H7 (cell line): Measurements from ENCODE around the gene COL10A1. TPM values are rescaled to one million over a fixed set of nuclear protein-coding genes. Genes with fewer than 3 reads are reported as not detected.

Source experiments
- DNase-seq: peaks from one replicate; pipeline ENCODE4 v3.0.0; 2012
- H3K27me3 ChIP-seq: 2 replicates; pipeline ENCODE4 v1.6.0; 2011; ENCODE audit warnings: mild to moderate bottlenecking, low read length; ENCODE audit not compliant: control insufficient read depth, insufficient read depth
- H3K36me3 ChIP-seq: replicated peaks from 2 replicates; pipeline ENCODE4 v1.5.1; 2011; ENCODE audit warnings: low read length; ENCODE audit not compliant: control insufficient read depth, insufficient read depth
- H3K4me3 ChIP-seq: 2 replicates; pipeline ENCODE4 v1.5.1; 2011; ENCODE audit warnings: low read depth, mild to moderate bottlenecking, control low read depth, low read length, moderate library complexity; ENCODE audit not compliant: insufficient read depth
- total RNA-seq: library from RNA; depleted of rRNA; stranded (reverse); fragments of >200 nt; shearing (Covaris generic); gene quantifications from 2 replicates; pipeline ENCODE4 v1.2.3, GENCODE V29; 2014; rRNA removed

The COL10A1 gene
- total RNA-seq, result 0.04 TPM in 1 of 2 replicates, not detected in the other

- no peaks in the 10 kb centered on the region for H3K36me3 ChIP-seq
- no peaks in the 10 kb centered on the region for H3K27me3 ChIP-seq
- DNase-seq, result no peak
- H3K4me3 ChIP-seq, result no peak within 1 kb of the TSS
Observed at GRCh38 chr6:116126032-116126431, at the start of gene COL10A1. TSS of gene COL10A1 (minus strand) at chr6:116126132. CDS start at chr6:116125492, 640 bp downstream.

- DNase-seq, result no peak
- no peaks in the 10 kb centered on the region for H3K27me3 ChIP-seq
- H3K4me3 ChIP-seq, result no peak overlapping the region
- H3K36me3 ChIP-seq, result no peaks in the 10 kb centered on the region
Observed at GRCh38 chr6:116175344-116175743, 49.4 kb upstream of the COL10A1 start.

GRCh38 chr6:116173928-116174327, 48.0 kb upstream of the COL10A1 start:
- DNase-seq, result no peak
- H3K27me3 ChIP-seq, result no peaks in the 10 kb centered on the region
- H3K4me3 ChIP-seq, result no peak overlapping the region
- H3K36me3 ChIP-seq, result no peaks in the 10 kb centered on the region

- Histone ChIP-seq H3K4me3 (no peak overlapping the region), H3K27me3 (no peaks in the 10 kb centered on the region), H3K36me3 (no peaks in the 10 kb centered on the region)
- DNase-seq, result no peak
Observed at GRCh38 chr6:116170358-116171057, 44.6 kb upstream of the COL10A1 start.

GRCh38 chr6:116169880-116170279, 43.9 kb upstream of the COL10A1 start:
- no peaks in the 10 kb centered on the region for H3K36me3 ChIP-seq
- H3K27me3 ChIP-seq, result no peaks in the 10 kb centered on the region
- DNase-seq, result no peak
- H3K4me3 ChIP-seq, result no peak overlapping the region

GRCh38 chr6:116168148-116168547, 42.2 kb upstream of the COL10A1 start:
- H3K27me3 ChIP-seq, result no peaks in the 10 kb centered on the region
- no peak for DNase-seq
- H3K4me3 ChIP-seq, result no peak overlapping the region
- H3K36me3 ChIP-seq, result no peaks in the 10 kb centered on the region

GRCh38 chr6:116166369-116166768, 40.4 kb upstream of the COL10A1 start:
- Histone ChIP-seq H3K4me3 (no peak overlapping the region), H3K36me3 (no peaks in the 10 kb centered on the region), H3K27me3 (no peaks in the 10 kb centered on the region)
- DNase-seq, result no peak

- no peak for DNase-seq
- H3K4me3 ChIP-seq, result no peak overlapping the region
- no peaks in the 10 kb centered on the region for H3K27me3 ChIP-seq
- no peaks in the 10 kb centered on the region for H3K36me3 ChIP-seq
Observed at GRCh38 chr6:116165596-116165995, 39.7 kb upstream of the COL10A1 start.

- Histone ChIP-seq H3K4me3 (no peak overlapping the region), H3K36me3 (no peaks in the 10 kb centered on the region), H3K27me3 (no peaks in the 10 kb centered on the region)
- no peak for DNase-seq
Observed at GRCh38 chr6:116159782-116160524, 34.0 kb upstream of the COL10A1 start.

- H3K36me3 ChIP-seq, result no peaks in the 10 kb centered on the region
- H3K4me3 ChIP-seq, result no peak overlapping the region
- no peaks in the 10 kb centered on the region for H3K27me3 ChIP-seq
- no peak for DNase-seq
Observed at GRCh38 chr6:116158641-116159040, 32.7 kb upstream of the COL10A1 start.

- Histone ChIP-seq H3K36me3 (no peaks in the 10 kb centered on the region), H3K27me3 (no peaks in the 10 kb centered on the region), H3K4me3 (no peak overlapping the region)
- DNase-seq, result no peak
Observed at GRCh38 chr6:116157391-116157790, 31.5 kb upstream of the COL10A1 start.

GRCh38 chr6:116156405-116157326, 30.7 kb upstream of the COL10A1 start:
- Histone ChIP-seq H3K36me3 (no peaks in the 10 kb centered on the region), H3K27me3 (no peaks in the 10 kb centered on the region), H3K4me3 (no peak overlapping the region)
- no peak for DNase-seq

GRCh38 chr6:116154887-116155286, 29.0 kb upstream of the COL10A1 start:
- Histone ChIP-seq H3K36me3 (no peaks in the 10 kb centered on the region), H3K4me3 (no peak overlapping the region), H3K27me3 (no peaks in the 10 kb centered on the region)
- no peak for DNase-seq

GRCh38 chr6:116152620-116153019, 26.7 kb upstream of the COL10A1 start:
- Histone ChIP-seq H3K36me3 (no peaks in the 10 kb centered on the region), H3K27me3 (no peaks in the 10 kb centered on the region), H3K4me3 (no peak overlapping the region)
- no peak for DNase-seq
